Neutrophil (primary cell): Measurements from ENCODE around the gene GCLM.

Experiments used
- H3K27ac ChIP-seq: fragments of 200-600 bp; sonication (generic); 2 replicates; pipeline ENCODE4 v1.5.1; 2016; ENCODE audit warnings: mild to moderate bottlenecking, moderate library complexity
- H3K27me3 ChIP-seq: fragments of 200-600 bp; sonication (generic); 2 replicates; pipeline ENCODE4 v1.6.0; 2016; ENCODE audit warnings: mild to moderate bottlenecking
- H3K36me3 ChIP-seq: fragments of 200-600 bp; sonication (generic); 2 replicates; pipeline ENCODE4 v1.5.1; 2017
- H3K4me1 ChIP-seq, 2 experiments: fragments of 200-600 bp in 1 of 2; sonication (generic) in 1 of 2; 1 replicate in 1 of 2; 2 replicates in 1 of 2; pipeline versions ENCODE4 v1.5.1 to v1.6.1; 2013 to 2016; ENCODE audit warnings: low read depth in 1 of 2, low read length in 1 of 2, mild to moderate bottlenecking in 1 of 2, moderate library complexity in 1 of 2; ENCODE audit not compliant: control insufficient read depth in 1 of 2, insufficient read depth in 1 of 2
- H3K4me3 ChIP-seq, 2 experiments: fragments of 200-600 bp in 1 of 2; sonication (generic) in 1 of 2; 1 replicate in 1 of 2; 2 replicates in 1 of 2; pipeline ENCODE4 v1.5.1; 2013 to 2016; ENCODE audit warnings: low read depth in 1 of 2, low read length in 1 of 2, mild to moderate bottlenecking in 1 of 2, moderate library complexity in 1 of 2
- H3K9me3 ChIP-seq: fragments of 200-600 bp; sonication (generic); 2 replicates; pipeline ENCODE4 v1.5.1; 2016
- TF ChIP-seq, protein P1 (sequence below): fragments of 200-600 bp; sonication (generic); IDR thresholded peaks from 2 replicates; pipeline ENCODE4 v1.5.1; 2016; ENCODE audit warnings: antibody characterized with exemption

GCLM gene

GRCh38 chr1:93882269-93882668, 27.0 kb downstream of the GCLM start:
- no peaks in the 10 kb centered on the region for H3K9me3 ChIP-seq
- TF ChIP-seq, protein P1, sequence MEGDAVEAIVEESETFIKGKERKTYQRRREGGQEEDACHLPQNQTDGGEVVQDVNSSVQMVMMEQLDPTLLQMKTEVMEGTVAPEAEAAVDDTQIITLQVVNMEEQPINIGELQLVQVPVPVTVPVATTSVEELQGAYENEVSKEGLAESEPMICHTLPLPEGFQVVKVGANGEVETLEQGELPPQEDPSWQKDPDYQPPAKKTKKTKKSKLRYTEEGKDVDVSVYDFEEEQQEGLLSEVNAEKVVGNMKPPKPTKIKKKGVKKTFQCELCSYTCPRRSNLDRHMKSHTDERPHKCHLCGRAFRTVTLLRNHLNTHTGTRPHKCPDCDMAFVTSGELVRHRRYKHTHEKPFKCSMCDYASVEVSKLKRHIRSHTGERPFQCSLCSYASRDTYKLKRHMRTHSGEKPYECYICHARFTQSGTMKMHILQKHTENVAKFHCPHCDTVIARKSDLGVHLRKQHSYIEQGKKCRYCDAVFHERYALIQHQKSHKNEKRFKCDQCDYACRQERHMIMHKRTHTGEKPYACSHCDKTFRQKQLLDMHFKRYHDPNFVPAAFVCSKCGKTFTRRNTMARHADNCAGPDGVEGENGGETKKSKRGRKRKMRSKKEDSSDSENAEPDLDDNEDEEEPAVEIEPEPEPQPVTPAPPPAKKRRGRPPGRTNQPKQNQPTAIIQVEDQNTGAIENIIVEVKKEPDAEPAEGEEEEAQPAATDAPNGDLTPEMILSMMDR, result no peak
- no peak overlapping the region for H3K4me3 ChIP-seq
- peaks cover 17% of the 10 kb centered on the region in 2 experiments for H3K4me1 ChIP-seq
- H3K27ac ChIP-seq, result no peak overlapping the region
- no peaks in the 10 kb centered on the region for H3K27me3 ChIP-seq
- H3K36me3 ChIP-seq, result peaks cover 27% of the 10 kb centered on the region

- Histone ChIP-seq H3K36me3 (peaks cover 24% of the 10 kb centered on the region), H3K4me1 (peaks cover 17 to 23% of the 10 kb centered on the region in 2 experiments), H3K27me3 (no peaks in the 10 kb centered on the region), H3K9me3 (no peaks in the 10 kb centered on the region), H3K4me3 (no peak overlapping the region), H3K27ac (no peak overlapping the region)
- TF ChIP-seq, protein P1, result no peak
These were observed 28.5 kb downstream of the GCLM start for GRCh38 chr1:93880731-93881130.

DNA sequence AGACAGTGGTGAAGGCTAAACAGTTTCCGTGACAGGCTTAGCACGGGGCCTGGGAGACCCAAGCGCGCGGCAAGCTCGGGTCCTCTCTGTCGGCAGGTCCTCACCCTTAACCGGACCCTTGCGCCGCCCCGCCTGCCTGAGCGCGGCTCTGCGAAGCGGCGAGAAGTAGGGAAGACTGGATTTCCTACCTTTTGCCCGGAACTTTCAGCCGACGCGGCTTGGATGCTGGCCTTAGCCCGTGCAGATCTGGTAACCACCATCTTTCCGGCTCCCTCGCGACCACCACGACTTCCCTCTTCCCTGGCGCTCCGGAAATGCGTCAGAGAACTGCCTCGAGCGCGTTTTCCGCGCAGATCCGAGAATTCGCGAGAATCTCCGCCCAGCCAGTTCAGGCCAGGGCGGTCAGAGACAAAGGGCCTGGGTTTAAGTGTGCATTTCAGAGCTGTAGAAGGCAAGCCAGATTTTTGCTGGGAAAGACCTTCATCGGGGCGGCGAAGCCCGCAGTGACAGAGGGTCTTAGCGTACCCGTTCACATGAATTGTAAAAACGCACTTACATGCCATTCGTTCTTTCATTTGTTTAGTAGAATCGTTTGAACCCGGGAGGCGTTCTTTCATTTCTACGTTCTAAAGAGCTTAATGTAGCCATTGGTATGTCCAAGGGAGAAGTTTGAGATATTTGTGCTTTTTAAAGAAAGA, 30.2 kb downstream of the GCLM start, which contains the start of gene DNTTIP2:
Gene DNTTIP2, minus strand, starts transcription at position 318 of the 698 bp plus-strand sequence. Its CDS starts 58 bp downstream, at position 260.
- TF ChIP-seq, protein P1, result no peak

DNA sequence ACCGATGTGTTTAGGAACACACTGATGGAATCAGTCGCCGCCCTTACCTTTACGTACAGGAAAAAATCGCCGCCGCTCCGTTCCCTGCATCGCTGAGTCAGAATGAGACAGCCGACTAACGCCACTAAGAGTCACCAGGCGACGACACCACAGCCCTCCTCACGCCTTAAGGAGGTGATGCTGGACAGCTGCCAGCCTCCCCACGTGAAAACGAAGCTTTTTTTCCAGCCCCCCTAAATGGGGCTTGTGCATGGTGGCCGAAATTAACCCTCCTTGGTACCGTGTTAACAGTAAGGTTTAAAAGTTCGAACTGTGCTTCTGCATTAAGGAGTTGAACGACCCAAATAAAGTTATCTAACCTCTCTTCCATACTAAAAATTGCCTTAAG, 30.7 kb downstream of the GCLM start:
- Histone ChIP-seq H3K27ac (peak overlapping the region; percentile 88), H3K4me1 (peaks cover 17 to 23% of the 10 kb centered on the region in 2 experiments), H3K36me3 (peaks cover 38% of the 10 kb centered on the region), H3K27me3 (no peaks in the 10 kb centered on the region), H3K9me3 (no peaks in the 10 kb centered on the region), H3K4me3 (peak overlapping the region; percentile 72 to 95)
- TF ChIP-seq, protein P1, result no peak

More for the DNA sequence above, 30.2 kb downstream of the GCLM start, which contains the start of gene DNTTIP2:
- Histone ChIP-seq H3K27ac (peak within 1 kb of the TSS; percentile 88), H3K4me1 (peaks cover 17 to 23% of the 10 kb centered on the region in 2 experiments), H3K36me3 (peaks cover 33% of the 10 kb centered on the region), H3K27me3 (no peaks in the 10 kb centered on the region), H3K9me3 (no peaks in the 10 kb centered on the region), H3K4me3 (peak within 1 kb of the TSS; percentile 72 to 95)

GRCh38 chr1:93877529-93877928, 31.7 kb downstream of the GCLM start:
- H3K27ac ChIP-seq, result peak overlapping the region; percentile 88
- TF ChIP-seq, protein P1, result no peak
- H3K9me3 ChIP-seq, result no peaks in the 10 kb centered on the region
- H3K4me1 ChIP-seq, result peaks cover 17 to 23% of the 10 kb centered on the region in 2 experiments
- H3K27me3 ChIP-seq, result no peaks in the 10 kb centered on the region
- peaks cover 36% of the 10 kb centered on the region for H3K36me3 ChIP-seq
- H3K4me3 ChIP-seq, result peak overlapping the region in 1 of 2 experiments; percentile 72
